H1 (cell line): ENCODE results near the gene PABPC1L2A. TPM values are rescaled to one million over a fixed set of nuclear protein-coding genes. Genes with fewer than 3 reads are reported as not detected.

ENCODE experiments used
- CTCF ChIA-PET: fragments of 300-600 bp; sonication (Branson Sonifier 250); formaldehyde crosslinking; loops from one replicate; lab custom pipeline; 2021; ENCODE audit not compliant: partially characterized antibody; lab: Charles Lee
- POLR2A ChIA-PET: fragments of 300-600 bp; sonication (Branson Sonifier 250); formaldehyde crosslinking; loops from one replicate; lab custom pipeline; 2021; ENCODE audit warnings: inconsistent platforms; ENCODE audit not compliant: partially characterized antibody; lab: Charles Lee
- DNase-seq, 2 experiments: peaks; one replicate each; pipeline versions ENCODE4 v3.0.0 to v3.0.0-alpha.2; 2010 to 2022; ENCODE audit warnings: low spot score in 2 of 2, low read depth in 1 of 2, mixed read lengths in 1 of 2
- FAIRE-seq: peaks from 2 replicates; lab custom pipeline; 2011; peaks lifted over from hg19 to GRCh38; lab: Jason Lieb, UNC
- H2AFZ ChIP-seq: 2 replicates; pipeline ENCODE4 v1.8.1; 2012; ENCODE audit warnings: low read length, inconsistent platforms
- H2AK5ac ChIP-seq: 2 replicates; pipeline ENCODE4 v1.6.1; 2013; ENCODE audit warnings: low read depth, low read length
- H2BK120ac ChIP-seq: replicated peaks from 2 replicates; pipeline ENCODE3; 2013; ENCODE audit warnings: low read depth, low read length, inconsistent platforms
- H2BK12ac ChIP-seq: 2 replicates; pipeline ENCODE4 v1.6.1; 2013; ENCODE audit warnings: low read depth, low read length
- H2BK15ac ChIP-seq: 2 replicates; pipeline ENCODE4 v1.6.1; 2013; ENCODE audit warnings: low read length
- H2BK20ac ChIP-seq: 2 replicates; pipeline ENCODE4 v1.6.1; 2013; ENCODE audit warnings: low read length
- H2BK5ac ChIP-seq: 2 replicates; pipeline ENCODE4 v1.6.1; 2013; ENCODE audit warnings: low read depth, low read length
- H3K14ac ChIP-seq: 2 replicates; pipeline ENCODE4 v1.6.1; 2013; ENCODE audit warnings: inconsistent platforms; ENCODE audit not compliant: insufficient read length
- H3K18ac ChIP-seq: 2 replicates; pipeline ENCODE4 v1.6.1; 2013; ENCODE audit warnings: low read length; ENCODE audit errors: extremely low read depth
- H3K23ac ChIP-seq: 2 replicates; pipeline ENCODE4 v1.6.1; 2013; ENCODE audit warnings: inconsistent platforms; ENCODE audit not compliant: insufficient read length
- H3K23me2 ChIP-seq: 2 replicates; pipeline ENCODE4 v1.6.1; 2013; ENCODE audit warnings: low read depth, low read length
- H3K27ac ChIP-seq: 2 replicates; pipeline ENCODE4 v1.6.1; 2011; ENCODE audit warnings: low read depth, low read length, inconsistent platforms
- H3K27me3 ChIP-seq, 4 experiments: replicated peaks in 1 of 4; 1 replicate in 1 of 4; 2 replicates in 3 of 4; pipeline versions ENCODE4 v1.6.1 to v1.8.1; 2011 to 2013; ENCODE audit warnings: low read length in 3 of 4, mild to moderate bottlenecking in 3 of 4, inconsistent platforms in 2 of 4, mixed read lengths in 2 of 4, moderate library complexity in 1 of 4; ENCODE audit not compliant: control insufficient read depth in 3 of 4, insufficient read depth in 3 of 4; ENCODE audit errors: extremely low read depth in 1 of 4
- H3K36me3 ChIP-seq, 4 experiments: 2 replicates each; pipeline versions ENCODE4 v1.6.1 to v1.8.1; 2011 to 2013; ENCODE audit warnings: mild to moderate bottlenecking in 4 of 4, low read length in 3 of 4, moderate library complexity in 2 of 4, control low read depth in 1 of 4, inconsistent platforms in 1 of 4; ENCODE audit not compliant: insufficient read depth in 4 of 4, control insufficient read depth in 2 of 4
- H3K4ac ChIP-seq: replicated peaks from 2 replicates; pipeline ENCODE3; 2013; ENCODE audit warnings: low read length, low read depth, mixed read lengths, inconsistent platforms; ENCODE audit not compliant: insufficient read length
- H3K4me1 ChIP-seq, 4 experiments: replicated peaks in 1 of 4; 1 replicate in 1 of 4; 2 replicates in 3 of 4; pipeline versions ENCODE4 v1.6.1 to v1.8.1; 2011 to 2013; ENCODE audit warnings: low read length in 3 of 4, inconsistent platforms in 2 of 4, mixed read lengths in 1 of 4; ENCODE audit not compliant: insufficient read depth in 4 of 4, control insufficient read depth in 3 of 4
- H3K4me2 ChIP-seq, 2 experiments: 2 replicates each; pipeline versions ENCODE4 v1.6.1 to v1.8.1; 2011 to 2013; ENCODE audit warnings: low read depth in 2 of 2, low read length in 2 of 2, control low read depth in 1 of 2, inconsistent platforms in 1 of 2, mild to moderate bottlenecking in 1 of 2; ENCODE audit not compliant: insufficient read depth in 1 of 2
- H3K4me3 ChIP-seq, 4 experiments: fragments of 200-600, 300-600 bp in 1 of 4; sonication (generic), shearing (Covaris generic), sonication (Bioruptor Twin) in 1 of 4; 2 replicates each; pipeline versions ENCODE4 v1.5.1 to v1.8.1; 2011 to 2016; ENCODE audit warnings: low read length in 4 of 4, low read depth in 3 of 4, control low read depth in 2 of 4, inconsistent platforms in 2 of 4, mild to moderate bottlenecking in 2 of 4, mixed read lengths in 1 of 4, moderate library complexity in 1 of 4; ENCODE audit not compliant: insufficient read depth in 2 of 4; ENCODE audit errors: extremely low read depth in 1 of 4
- H3K56ac ChIP-seq: replicated peaks from 2 replicates; pipeline ENCODE3; 2013; ENCODE audit warnings: low read depth, mild to moderate bottlenecking, mixed read lengths, low read length, inconsistent platforms; ENCODE audit not compliant: insufficient read length
- H3K79me1 ChIP-seq: 2 replicates; pipeline ENCODE4 v1.6.1; 2013; ENCODE audit warnings: low read depth, low read length, control low read depth
- H3K79me2 ChIP-seq, 2 experiments: 2 replicates each; pipeline versions ENCODE4 v1.6.1 to v1.8.1; 2012 to 2013; ENCODE audit warnings: low read length in 2 of 2, mild to moderate bottlenecking in 2 of 2, inconsistent platforms in 1 of 2; ENCODE audit not compliant: insufficient read depth in 2 of 2, control insufficient read depth in 1 of 2
- H3K9ac ChIP-seq, 4 experiments: replicated peaks in 1 of 4; 1 replicate in 1 of 4; 2 replicates in 3 of 4; pipeline versions ENCODE4 v1.6.1 to v1.8.1; 2011 to 2013; ENCODE audit warnings: low read depth in 3 of 4, low read length in 3 of 4, control low read depth in 2 of 4, mild to moderate bottlenecking in 2 of 4, moderate library complexity in 2 of 4, inconsistent platforms in 1 of 4; ENCODE audit errors: extremely low read depth in 1 of 4
- H3K9me3 ChIP-seq, 2 experiments: 2 replicates each; pipeline versions ENCODE4 v1.6.1 to v1.8.1; 2012 to 2013; ENCODE audit warnings: mild to moderate bottlenecking in 2 of 2, moderate library complexity in 2 of 2, control low read depth in 1 of 2, inconsistent platforms in 1 of 2, low read depth in 1 of 2, low read length in 1 of 2, mixed read lengths in 1 of 2; ENCODE audit not compliant: insufficient read depth in 2 of 2
- H4K20me1 ChIP-seq, 2 experiments: replicated peaks in 1 of 2; 2 replicates each; pipeline versions ENCODE3 to v1.8.1; 2011 to 2013; ENCODE audit warnings: inconsistent platforms in 2 of 2, low read length in 2 of 2, mild to moderate bottlenecking in 1 of 2; ENCODE audit not compliant: insufficient read depth in 2 of 2, control insufficient read depth in 1 of 2
- H4K5ac ChIP-seq: 2 replicates; pipeline ENCODE4 v1.6.1; 2013; ENCODE audit warnings: low read length, low read depth, mixed read lengths, inconsistent platforms; ENCODE audit not compliant: insufficient read length
- H4K8ac ChIP-seq: 2 replicates; pipeline ENCODE4 v1.8.0; 2013; ENCODE audit warnings: mild to moderate bottlenecking, moderate library complexity, low read length, inconsistent platforms; ENCODE audit not compliant: insufficient read depth; ENCODE audit errors: extremely low read depth
- H4K91ac ChIP-seq: replicated peaks from 2 replicates; pipeline ENCODE3; 2013; ENCODE audit warnings: low read length, mixed read lengths, inconsistent platforms; ENCODE audit not compliant: insufficient read length
- CEBPB ChIP-seq: IDR thresholded peaks from 2 replicates; pipeline ENCODE4 v1.6.1; 2012; ENCODE audit warnings: low read depth, low read length
- GTF2F1 ChIP-seq: IDR thresholded peaks from 2 replicates; pipeline ENCODE4 v1.6.1; 2012; ENCODE audit warnings: low read depth, low read length, improper control_type of control experiment, borderline replicate concordance
- JUND ChIP-seq: IDR thresholded peaks from 2 replicates; pipeline ENCODE4 v1.6.1; 2011; ENCODE audit warnings: mild to moderate bottlenecking, improper control_type of control experiment, low read length
- MAFK ChIP-seq: IDR thresholded peaks from 2 replicates; pipeline ENCODE4 v1.6.1; 2012; ENCODE audit warnings: low read depth, mild to moderate bottlenecking, improper control_type of control experiment, low read length
- SP4 ChIP-seq: IDR thresholded peaks from 2 replicates; pipeline ENCODE4 v1.6.1; 2012; ENCODE audit warnings: low read length, inconsistent platforms
- SRF ChIP-seq: IDR thresholded peaks from 2 replicates; pipeline ENCODE4 v1.6.1; 2011; ENCODE audit warnings: mild to moderate bottlenecking, low read depth, low read length, moderate library complexity
- TCF12 ChIP-seq: IDR thresholded peaks from 2 replicates; pipeline ENCODE4 v1.6.1; 2011; ENCODE audit warnings: low read depth, mild to moderate bottlenecking, low read length
- WGBS, 2 experiments: shearing (Covaris generic) in 1 of 2; methylation state at CpG; one replicate each; pipeline versions ENCODE4 v1.1.6 to v1.1.7; 2013 to 2015; ENCODE audit warnings: low lambda C conversion rate in 2 of 2, mixed read lengths in 2 of 2, inconsistent platforms in 1 of 2, low coverage in 1 of 2, missing lambda C conversion rate in 1 of 2; ENCODE audit not compliant: insufficient replicate concordance in 2 of 2, insufficient coverage in 1 of 2, insufficient read length in 1 of 2; ENCODE audit errors: extremely low coverage in 1 of 2, missing lambda C conversion rate in 1 of 2; 5-methylcytosine and 5-hydroxymethylcytosine counted together
- polyA plus RNA-seq, 7 experiments: library from polyadenylated mRNA; depleted of rRNA in 3 of 7; stranded (reverse) in 5 of 7; unstranded in 2 of 7; fragments of >200 nt in 5 of 7; fragments of 200-250 nt in 2 of 7; gene quantifications; 1 replicate in 5 of 7; 2 replicates in 1 of 7; 4 replicates in 1 of 7; pipeline versions ENCODE4 v1.2.1 to v1.2.3, GENCODE V29; 2011 to 2013; ENCODE audit warnings: missing spikeins in 2 of 7, mixed read lengths in 2 of 7
- total RNA-seq: library from RNA; stranded (reverse); fragmentation: NEBNext Ultra II Directional; extraction: Animal tissue kit (Norgen Biotek cat#: 25700); gene quantifications from 2 replicates; pipeline ENCODE4 v1.2.1, GENCODE V29; 2021
- TF ChIP-seq, protein P1 (sequence below): IDR thresholded peaks from 2 replicates; pipeline ENCODE4 v1.6.1; 2011; ENCODE audit warnings: low read length, improper control_type of control experiment

Gene PABPC1L2A
- total and polyA plus RNA-seq, 2 of the 8 experiments (the other 6 are each of a cell fraction or from before 2014, with no cell fraction given) = 0.32 to 0.83 TPM

GRCh38 chrX:73126240-73126639 is 46.9 kb upstream of the PABPC1L2A start:
- Histone ChIP-seq H4K91ac (no peak overlapping the region), H3K18ac (no peak overlapping the region), H3K23me2 (no peaks in the 10 kb centered on the region), H3K23ac (no peak overlapping the region), H3K14ac (no peak overlapping the region), H3K4ac (no peak overlapping the region), H3K27me3 (no peaks in the 10 kb centered on the region), H4K8ac (no peak overlapping the region), H3K56ac (no peak overlapping the region), H3K36me3 (no peaks in the 10 kb centered on the region), H3K4me3 (no peak overlapping the region), H2AFZ (no peak overlapping the region), H4K5ac (no peak overlapping the region), H3K9ac (no peak overlapping the region), H2AK5ac (no peak overlapping the region), H2BK12ac (no peak overlapping the region), H3K9me3 (no peaks in the 10 kb centered on the region), H2BK15ac (no peak overlapping the region), H3K79me1 (no peaks in the 10 kb centered on the region), H3K4me2 (no peak overlapping the region; a peak in 1 of 4 replicates), H2BK20ac (no peak overlapping the region), H2BK5ac (no peak overlapping the region), H3K79me2 (no peaks in the 10 kb centered on the region), H2BK120ac (no peak overlapping the region), H3K4me1 (no peaks in the 10 kb centered on the region), H3K27ac (no peak overlapping the region), H4K20me1 (no peaks in the 10 kb centered on the region)
- ChIA-PET CTCF (interaction anchor here (0.6 kb wide), 1 partner anchor 109 kb away, joined by 3 read pairs; no protein-coding TSS in a partner anchor), POLR2A (no interaction called here)
- WGBS, 2 experiments = 89% methylated on average over 5 of the region's 6 CpGs; no CpG with 5 or more reads in 1 of the 2 experiments
- no peak for DNase-seq
- no peak for FAIRE-seq
- no peak for TF ChIP-seq JUND
- no peak for TF ChIP-seq SRF
- no peak for TF ChIP-seq MAFK
- no peak for TF ChIP-seq SP4
- TF ChIP-seq GTF2F1 = no peak
- TF ChIP-seq CEBPB = no peak
- TF ChIP-seq TCF12 = no peak
- TF ChIP-seq, protein P1, sequence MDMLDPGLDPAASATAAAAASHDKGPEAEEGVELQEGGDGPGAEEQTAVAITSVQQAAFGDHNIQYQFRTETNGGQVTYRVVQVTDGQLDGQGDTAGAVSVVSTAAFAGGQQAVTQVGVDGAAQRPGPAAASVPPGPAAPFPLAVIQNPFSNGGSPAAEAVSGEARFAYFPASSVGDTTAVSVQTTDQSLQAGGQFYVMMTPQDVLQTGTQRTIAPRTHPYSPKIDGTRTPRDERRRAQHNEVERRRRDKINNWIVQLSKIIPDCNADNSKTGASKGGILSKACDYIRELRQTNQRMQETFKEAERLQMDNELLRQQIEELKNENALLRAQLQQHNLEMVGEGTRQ = no peak
